ENCODE data around the gene UBE2N.

UBE2N gene

GRCh38 chr12:93456077-93456476 is 14.3 kb upstream of the UBE2N start:
- no peak for DNase-seq (ENCODE audit: low spot score)
- no peak for TF ChIP-seq CTCF (IDR thresholded peaks at IDR 0.05; ENCODE audit: extremely low read depth, missing control alignments)

- no peak for TF ChIP-seq CTCF (IDR thresholded peaks at IDR 0.05; ENCODE audit: extremely low read depth, missing control alignments)
- DNase-seq (ENCODE audit: low spot score) = no peak
Observed at GRCh38 chr12:93453633-93454032, 11.9 kb upstream of the UBE2N start.

GRCh38 chr12:93451423-93452158 is 9.8 kb upstream of the UBE2N start:
- DNase-seq (ENCODE audit: low spot score) = no peak
- TF ChIP-seq CTCF (IDR thresholded peaks at IDR 0.05; ENCODE audit: extremely low read depth, missing control alignments) = no peak

GRCh38 chr12:93449277-93449676 is 7.5 kb upstream of the UBE2N start:
- TF ChIP-seq CTCF (IDR thresholded peaks at IDR 0.05; ENCODE audit: extremely low read depth, missing control alignments) = no peak
- DNase-seq (ENCODE audit: low spot score) = peak; percentile 36

GRCh38 chr12:93448796-93449195 is 7.0 kb upstream of the UBE2N start:
- DNase-seq (ENCODE audit: low spot score) = no peak
- no peak for TF ChIP-seq CTCF (IDR thresholded peaks at IDR 0.05; ENCODE audit: extremely low read depth, missing control alignments)

GRCh38 chr12:93447555-93448290 is 6.0 kb upstream of the UBE2N start:
- DNase-seq (ENCODE audit: low spot score) = no peak
- no peak for TF ChIP-seq CTCF (IDR thresholded peaks at IDR 0.05; ENCODE audit: extremely low read depth, missing control alignments)

GRCh38 chr12:93443576-93443975 is 1.8 kb upstream of the UBE2N start:
- no peak for DNase-seq (ENCODE audit: low spot score)

More at GRCh38 chr12:93443576-93443975, 1.8 kb upstream of the UBE2N start:
- no peak for TF ChIP-seq CTCF (IDR thresholded peaks at IDR 0.05; ENCODE audit: extremely low read depth, missing control alignments)
